OCI-LY3 (cell line): ENCODE measurements around the gene GIMAP8.

ENCODE experiments used
- CTCF ChIP-seq: fragments of 200-600, 300-600 bp; sonication (generic); IDR thresholded peaks from 2 replicates; pipeline ENCODE4 v1.5.1; 2014; ENCODE audit warnings: antibody characterized with exemption, low read length, low read depth
- EZH2phosphoT487 ChIP-seq: fragments of 200-600 bp; shearing (Covaris generic); IDR thresholded peaks from 2 replicates; pipeline ENCODE4 v1.6.1; 2018; ENCODE audit warnings: antibody characterized with exemption, mixed run types, low read depth

GRCh38 chr7:150402671-150403321 is 47.6 kb upstream of the GIMAP8 start:
- TF ChIP-seq CTCF (no peak), EZH2phosphoT487 (no peak)
